HG02759 (cell line): ENCODE results near the gene ZFHX3.
A peak's percentile ranks its signal among the peaks of the same experiment; 100 is the strongest.

Source experiments
- ATAC-seq: cut with Tn5 transposase; IDR thresholded peaks from one replicate; pipeline ENCODE4 v1.9.1; 2021; ENCODE audit warnings: mild to moderate bottlenecking, moderate library complexity; ENCODE audit not compliant: unreplicated experiment

The ZFHX3 gene

DNA sequence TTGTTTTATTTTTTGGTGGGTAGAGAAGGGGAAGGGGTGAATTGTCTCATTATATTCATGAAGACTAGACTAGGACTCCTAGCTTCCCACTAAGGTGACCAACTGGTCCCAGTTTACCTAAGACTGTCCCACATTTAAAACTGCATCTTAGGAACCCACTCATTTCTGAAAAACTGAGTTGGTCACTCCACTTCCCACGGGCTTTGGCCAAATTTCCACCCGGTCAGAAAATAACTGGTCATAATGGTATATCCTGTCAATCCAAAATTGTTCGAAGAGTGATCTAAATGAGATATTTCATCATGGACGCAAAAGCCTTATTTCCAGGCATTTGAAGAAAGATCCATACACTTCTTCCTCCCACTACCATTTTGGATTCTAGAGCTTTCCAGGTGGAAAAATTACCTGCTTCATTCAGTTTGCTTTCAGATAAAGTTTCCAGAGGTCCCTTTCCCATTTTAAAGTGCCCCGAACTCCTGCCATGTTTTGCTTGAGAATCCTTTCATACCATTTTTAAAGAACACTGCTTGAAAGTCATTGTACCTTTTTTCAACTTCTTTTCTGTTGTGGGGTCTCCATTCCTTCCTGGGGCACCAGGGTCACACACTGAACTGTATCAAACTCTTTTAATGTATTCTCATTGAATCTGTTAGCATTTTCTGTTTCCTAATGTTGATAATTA, 21.8 kb upstream of the ZFHX3 start:
- no peak for ATAC-seq

DNA sequence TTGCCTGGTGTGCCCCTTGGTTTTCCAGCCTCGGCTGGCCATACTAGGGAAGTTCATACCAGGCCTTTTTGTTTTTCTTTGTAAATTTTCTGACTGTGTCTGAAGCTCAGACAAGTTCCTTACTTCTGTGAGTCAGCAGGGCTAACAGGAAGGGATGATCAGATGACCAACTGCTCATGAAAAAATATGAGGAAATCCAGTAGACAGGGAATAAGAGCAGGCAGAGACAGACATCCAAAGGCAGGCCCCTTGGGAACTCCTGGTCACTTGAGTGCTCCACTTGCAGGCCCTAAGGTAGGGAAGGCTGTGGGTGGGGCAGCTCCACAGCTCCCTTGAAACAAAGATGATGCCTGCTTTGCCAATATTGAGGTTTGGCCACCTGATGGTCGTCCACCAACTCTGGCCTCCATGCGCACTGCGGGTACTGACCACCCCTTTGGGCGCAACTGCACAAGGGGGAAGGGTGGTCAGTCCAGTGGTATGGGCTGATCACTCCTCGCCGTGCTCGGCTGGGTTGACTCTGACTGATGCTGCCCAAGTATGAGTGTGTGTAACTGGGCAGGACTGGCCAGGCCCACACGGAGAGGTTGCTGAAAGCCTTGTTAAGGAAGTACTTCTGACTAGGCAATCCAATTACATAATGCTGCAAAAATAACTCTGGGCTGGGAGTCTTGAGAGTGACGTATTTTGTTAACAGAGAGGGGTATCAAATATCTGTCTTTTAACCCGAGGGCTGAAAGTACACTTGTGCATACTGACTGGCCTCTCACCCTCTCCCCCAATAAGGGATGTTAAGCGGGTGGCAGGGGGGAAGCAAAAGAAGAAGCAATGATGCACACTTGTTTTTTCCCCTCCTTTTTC, 20.8 kb upstream of the ZFHX3 start:
- no peak for ATAC-seq

DNA sequence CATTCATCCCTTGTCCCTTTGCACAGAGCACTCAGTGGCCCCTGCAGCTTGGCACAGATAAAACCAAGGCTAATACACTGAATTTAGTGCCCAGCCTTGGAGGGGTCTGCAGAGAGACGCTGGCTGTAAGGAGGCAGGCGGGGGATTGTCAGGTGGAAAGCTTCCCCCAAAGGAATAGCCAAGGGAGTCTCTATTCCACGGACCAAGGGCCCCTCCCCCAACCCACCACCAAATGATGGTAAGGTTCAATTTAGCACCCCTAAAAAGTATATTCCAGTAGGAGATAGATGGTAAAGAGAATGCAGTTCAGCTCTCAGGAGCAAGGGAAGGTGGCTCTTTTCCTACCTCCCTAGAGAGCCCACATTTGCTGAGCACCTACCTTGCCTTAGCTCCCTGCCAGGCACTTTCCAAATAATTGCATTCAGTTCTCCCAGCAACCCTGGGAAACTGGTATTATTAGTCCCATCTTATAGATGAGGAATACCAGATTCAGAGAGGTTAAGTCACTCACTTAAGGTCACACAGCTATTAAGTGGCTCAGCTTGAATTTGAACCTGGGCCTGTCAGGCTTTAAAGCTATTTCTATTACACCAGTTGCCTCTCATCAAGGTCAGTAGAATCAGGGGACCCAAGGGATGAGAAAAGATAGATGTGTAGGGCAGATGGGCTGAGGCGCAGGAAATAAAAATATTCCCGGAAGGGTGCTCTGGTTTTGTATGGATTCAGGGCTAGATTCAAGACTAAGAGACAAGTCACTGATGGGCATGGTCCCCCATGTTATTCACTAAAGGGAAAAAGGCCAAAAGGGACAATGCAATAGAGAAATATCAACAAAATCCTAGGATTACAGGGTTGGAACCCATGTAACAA, 20.0 kb upstream of the ZFHX3 start:
- no peak for ATAC-seq

DNA sequence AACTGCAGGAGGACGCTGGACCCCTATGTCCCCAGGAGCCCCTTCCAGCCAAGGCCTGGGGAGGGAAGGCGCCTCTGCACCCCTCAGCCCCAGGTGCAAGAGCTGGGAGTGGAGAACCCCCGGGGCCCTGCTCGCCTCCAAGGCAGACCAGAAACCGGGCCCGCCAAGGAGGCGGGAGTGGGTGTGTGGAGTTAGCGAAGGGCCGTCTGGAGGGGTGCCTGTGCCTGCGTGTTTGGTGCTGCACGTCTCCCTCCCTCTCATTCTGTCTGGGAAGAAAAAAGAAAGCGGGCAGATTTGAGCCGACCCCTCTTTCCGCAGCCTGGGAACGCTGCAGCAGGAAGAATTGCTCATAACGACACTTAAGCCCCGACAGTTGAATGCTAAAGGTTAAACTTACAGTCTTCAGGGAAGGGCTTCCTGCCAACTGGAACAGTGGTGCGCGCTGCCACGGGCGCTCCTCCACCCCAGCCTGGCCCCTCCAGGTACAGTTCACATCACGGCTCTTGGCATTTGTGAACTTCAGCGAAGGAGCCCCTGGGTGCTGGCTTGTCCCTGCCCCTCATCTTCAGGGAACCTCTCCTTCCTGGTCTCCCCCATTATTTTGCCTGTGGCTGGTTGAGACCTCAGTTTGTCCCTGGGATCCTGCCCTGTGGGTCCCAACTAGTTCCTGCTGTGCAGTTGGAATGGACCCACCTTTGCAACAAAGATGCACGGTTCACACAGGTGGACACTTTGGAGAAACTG, 19.2 kb upstream of the ZFHX3 start:
- ATAC-seq, result no peak

DNA sequence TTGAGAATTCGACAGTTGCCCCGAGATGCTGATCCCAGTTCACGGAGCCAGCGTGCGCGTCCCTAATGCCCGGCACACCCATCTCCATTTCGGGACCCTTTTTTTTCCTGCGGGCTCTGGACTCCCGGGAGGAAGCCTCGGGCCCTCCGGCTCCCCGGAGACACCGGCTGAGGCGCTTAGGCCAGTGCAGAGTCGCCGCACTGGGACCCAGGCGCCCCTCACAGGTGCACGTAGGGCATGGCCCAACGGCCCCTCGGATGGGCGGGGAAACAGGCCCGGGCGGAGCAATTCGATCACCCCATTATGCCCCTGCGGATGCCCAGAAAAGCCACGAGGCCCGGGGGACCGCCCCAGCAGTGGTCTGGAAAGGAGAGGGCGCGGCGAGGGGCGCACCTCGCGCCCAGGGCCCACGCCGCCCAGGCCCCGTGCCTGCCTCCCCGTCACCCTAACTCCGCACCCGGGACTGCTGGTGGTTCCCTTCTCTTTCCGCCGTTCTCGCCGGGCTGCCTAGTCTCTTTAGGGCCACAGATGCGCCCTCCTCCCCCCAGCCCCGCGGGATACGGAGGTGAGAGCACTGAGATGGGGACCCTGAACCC, 18.5 kb upstream of the ZFHX3 start:
- ATAC-seq, result no peak

DNA sequence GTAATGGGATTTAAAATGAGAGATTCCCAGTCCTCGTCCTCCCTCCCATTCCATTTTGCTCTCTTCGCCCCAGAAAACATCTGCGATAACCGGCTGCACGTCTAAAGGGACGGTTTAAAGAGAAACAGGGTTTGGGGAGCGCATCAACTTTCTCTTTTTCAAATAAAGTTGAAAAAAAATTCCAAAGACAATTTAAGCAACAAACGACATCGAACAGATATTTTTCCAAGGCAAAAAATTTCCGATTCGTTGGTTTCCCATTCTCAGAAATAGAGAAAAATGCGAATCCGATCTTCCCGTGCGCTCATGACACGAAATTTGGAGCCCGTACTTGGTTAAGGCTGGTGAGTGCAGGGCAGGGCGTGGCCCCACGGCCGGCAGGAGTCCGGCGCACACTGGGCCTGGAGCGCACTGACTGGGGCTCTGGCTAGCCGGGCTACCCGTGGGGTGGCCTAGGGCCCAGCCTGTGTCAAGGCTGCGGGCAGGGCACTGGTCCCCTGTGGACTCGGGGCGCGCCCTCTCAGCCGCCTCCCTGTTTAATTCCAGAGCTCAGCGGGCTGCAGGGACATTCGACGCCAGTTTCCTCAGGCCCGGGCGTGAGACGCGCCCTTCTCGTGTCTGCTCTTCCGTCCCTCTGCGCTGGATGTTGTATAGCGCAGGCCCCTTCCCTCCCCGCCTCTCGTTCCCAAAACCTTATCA, 17.9 kb upstream of the ZFHX3 start:
- ATAC-seq, result no peak

DNA sequence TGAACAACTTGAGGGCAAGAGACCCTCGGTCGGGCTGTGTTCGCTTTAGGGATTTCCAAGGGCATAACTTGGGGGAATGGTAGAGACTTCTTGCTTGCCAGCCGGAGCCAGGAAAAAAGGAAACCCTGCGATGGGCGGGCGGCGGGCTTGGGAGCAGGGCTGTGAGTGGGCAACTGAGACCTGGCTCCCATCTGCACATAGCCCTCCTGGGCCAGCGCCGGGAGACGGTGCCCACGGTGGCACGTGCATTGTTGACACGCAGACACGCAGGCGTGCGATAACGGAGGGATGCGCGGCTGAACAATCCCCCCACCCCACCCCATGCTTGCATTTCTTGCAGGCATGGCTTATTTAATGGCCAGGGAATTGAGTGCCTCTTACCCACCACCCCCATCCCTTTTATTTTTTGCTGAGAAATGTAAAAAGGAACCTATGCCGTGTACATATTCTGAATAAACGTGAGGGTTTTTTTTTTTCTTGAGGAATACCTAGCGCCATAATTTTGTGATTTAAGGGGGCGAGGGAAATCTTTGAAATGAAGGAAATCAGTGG, 17.1 kb upstream of the ZFHX3 start:
- ATAC-seq, result no peak

DNA sequence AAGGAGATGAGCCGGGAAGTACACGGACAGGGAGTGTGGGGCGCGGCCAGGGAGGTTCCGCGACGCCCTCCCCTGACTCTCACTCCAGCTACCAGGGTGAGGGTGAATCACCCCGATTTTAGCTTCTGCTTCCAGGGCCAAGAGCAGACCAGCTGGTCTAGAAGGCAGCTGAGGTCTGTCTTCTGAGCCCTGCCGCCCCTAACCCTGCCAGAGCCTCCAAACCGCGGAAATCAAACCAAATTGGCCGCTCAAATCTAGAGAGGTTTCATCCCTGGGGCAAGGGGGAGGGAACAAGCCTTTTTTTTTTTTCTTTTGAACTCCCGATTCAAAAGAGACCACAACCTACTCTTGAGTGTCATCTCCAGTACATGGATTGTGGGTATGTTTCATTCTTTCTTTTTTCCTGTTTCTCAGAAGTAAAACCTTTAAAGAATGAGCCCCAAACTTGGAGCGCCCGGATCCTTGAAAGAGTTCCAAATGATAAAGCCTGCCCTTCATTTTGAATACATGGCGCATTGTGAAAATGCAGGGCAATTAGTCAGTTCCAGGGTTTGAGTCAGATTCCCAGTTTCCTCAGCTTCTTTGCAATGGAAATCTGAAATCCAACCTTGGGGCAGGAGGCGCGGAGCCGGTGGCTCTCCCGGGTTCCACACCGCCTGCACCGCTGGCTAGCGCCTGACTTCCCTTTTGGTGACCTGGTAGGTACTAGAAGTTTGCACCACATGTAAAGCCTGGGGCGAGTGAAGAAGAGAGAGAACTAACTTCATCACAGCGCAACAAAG, 16.5 kb upstream of the ZFHX3 start:
- no peak for ATAC-seq

DNA sequence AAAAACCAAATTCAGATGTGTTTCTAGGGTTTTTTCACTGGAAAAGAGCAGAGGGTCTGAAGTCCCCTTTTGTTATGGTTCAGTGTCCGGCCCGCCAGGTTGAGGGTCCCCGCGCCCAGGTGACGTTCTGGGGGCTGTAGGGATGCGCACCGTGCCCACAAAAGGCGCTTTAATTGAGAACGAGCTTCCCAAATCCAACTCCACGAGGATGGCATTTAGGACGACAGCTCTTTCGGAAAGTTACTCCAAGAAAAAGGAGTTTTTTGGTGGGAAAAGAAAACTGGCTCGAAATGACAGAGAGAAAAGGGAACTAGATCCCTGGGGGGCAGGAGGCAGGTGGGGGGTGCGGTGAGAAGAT, 15.9 kb upstream of the ZFHX3 start:
- ATAC-seq, result no peak

DNA sequence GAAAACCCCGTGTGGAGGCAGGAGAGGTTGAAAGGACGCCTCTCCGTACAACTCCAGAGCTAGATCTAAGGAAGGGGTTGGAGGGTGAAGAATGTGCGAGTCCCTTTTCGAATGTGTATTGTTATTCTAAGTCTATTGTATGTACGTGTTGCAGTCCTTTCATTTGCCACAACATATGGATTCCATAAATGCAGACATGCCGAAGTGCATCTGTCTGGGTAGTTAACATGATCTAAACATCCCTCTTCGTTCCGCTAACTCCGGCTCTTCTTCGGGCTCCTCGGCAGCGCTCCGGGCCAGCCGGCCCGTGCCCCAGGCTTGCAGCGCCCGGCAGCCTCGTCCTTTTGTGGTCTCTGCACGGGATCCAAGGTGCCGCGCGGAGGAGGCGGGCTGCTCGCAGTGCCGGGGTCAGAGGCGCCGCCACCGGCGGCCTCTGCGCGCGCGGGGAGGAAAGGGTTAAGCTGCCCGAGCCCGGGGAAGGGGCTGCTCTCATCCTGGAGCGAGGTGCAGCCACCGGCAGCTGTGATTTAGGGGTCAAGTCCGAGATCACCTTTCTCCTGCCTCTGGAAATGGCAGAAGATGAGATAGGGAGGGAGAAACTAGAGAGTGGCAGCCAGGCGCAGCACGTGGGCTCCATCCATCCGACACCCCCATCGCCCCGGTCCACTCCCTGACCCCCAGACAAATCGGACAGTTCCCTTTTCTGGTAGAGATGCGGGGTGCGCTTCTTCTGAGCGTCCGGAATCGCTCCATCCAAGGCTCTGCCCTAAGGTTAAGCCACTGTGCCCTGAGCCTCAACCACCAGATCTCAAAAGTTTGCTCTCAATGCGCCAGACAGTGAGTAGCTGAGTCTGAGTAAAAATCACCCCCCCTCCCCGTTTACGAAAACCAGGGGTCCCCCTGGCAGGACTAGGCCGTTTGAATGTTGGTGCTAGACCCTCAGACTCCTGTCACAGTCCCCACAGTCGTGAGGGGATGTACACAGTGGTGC, 15.1 kb upstream of the ZFHX3 start:
- ATAC-seq, result no peak

DNA sequence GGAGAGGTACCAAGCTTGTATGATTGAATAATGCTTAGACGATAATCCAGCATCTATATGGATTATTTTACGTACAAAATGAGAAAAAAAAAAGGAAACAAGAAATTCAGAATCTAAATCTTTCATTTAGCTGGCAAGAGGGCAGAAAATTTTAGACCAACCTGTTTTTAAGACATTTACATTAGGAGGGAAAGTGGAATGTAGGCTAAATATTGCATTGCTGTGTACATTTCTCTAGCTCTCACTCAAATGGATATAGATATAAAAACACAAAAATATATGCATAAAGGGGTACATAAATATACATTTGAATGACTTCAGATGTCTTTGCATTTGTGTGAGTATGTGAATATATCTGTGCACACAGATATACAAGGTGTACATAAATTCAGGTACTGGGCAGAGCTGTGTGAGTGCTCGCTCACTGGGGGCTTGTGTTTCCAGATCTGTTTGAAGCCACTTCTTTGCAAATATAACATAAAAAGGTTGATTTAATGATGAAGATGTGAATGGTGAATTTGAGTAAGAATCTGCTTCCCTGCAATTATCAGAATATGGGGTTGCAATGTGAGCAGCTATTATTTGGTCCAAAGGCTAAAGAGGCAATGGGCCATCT, 14.2 kb upstream of the ZFHX3 start:
- no peak for ATAC-seq

DNA sequence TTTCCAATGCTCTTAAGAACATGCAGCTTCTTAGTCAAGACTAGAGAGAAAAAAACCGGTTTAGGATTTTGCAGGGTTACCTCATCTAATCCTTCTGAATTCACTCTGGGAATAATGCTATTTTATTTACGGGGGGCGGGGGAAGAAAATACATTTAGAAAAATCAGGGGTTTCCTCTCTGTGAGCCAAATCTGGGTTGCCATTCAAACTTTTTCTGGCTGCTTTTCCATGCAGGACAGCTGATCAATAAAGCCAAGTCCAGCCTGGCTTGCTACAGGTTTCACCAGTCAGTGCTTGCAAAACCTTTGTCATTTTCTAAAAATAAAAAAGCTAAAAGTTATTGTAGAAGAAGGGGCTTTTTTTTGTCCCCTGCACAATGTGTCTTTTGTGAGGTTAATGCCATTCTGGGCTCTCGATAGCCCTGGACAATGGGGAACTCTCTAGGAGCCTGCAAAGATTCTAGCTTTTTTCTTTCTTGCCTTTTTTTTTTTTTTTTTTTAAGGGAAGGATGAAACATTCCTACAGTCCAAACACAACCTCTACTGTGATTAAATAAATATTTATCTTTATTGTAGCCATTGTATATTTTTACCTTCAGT, 13.1 kb upstream of the ZFHX3 start:
- ATAC-seq, result no peak

DNA sequence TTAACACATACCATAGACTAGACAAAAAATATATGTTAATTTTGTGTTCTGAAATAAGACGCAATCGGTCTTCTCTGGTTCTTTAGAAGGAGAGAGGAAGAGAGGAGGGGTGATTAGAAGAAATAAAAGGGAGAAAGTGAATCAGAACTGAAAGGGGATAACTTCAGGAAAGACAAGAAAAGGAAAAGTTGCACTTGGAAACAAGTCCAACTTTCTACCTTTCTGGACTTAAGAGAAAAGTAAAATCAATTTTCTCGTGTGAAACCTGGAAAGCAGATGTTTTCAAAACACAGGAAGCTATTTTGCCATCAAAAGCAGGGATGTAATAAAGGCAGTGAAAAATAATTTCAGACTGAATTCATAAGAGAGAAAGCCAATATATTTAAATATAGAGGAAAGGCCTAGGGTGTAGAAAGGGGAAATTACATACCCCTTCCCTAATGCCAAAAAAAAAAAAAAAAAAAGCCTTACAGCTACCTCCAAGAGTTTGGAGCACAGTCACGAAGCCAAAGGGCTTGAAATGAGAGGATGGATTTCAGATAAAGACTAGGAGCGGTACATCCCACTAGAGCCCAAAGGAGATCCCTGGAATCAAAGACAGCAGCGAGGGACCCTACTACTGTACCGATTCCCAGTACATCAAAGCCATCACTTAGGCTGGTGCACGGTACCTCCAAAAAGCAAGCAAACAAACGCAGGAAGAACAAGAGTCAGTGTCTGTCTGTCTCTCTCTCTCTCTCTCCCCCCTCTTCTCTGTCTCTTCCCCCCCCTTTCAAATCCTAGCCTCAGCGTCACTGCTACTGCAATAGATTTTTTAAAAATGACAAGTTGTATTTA, 12.1 kb upstream of the ZFHX3 start:
- ATAC-seq, result no peak

DNA sequence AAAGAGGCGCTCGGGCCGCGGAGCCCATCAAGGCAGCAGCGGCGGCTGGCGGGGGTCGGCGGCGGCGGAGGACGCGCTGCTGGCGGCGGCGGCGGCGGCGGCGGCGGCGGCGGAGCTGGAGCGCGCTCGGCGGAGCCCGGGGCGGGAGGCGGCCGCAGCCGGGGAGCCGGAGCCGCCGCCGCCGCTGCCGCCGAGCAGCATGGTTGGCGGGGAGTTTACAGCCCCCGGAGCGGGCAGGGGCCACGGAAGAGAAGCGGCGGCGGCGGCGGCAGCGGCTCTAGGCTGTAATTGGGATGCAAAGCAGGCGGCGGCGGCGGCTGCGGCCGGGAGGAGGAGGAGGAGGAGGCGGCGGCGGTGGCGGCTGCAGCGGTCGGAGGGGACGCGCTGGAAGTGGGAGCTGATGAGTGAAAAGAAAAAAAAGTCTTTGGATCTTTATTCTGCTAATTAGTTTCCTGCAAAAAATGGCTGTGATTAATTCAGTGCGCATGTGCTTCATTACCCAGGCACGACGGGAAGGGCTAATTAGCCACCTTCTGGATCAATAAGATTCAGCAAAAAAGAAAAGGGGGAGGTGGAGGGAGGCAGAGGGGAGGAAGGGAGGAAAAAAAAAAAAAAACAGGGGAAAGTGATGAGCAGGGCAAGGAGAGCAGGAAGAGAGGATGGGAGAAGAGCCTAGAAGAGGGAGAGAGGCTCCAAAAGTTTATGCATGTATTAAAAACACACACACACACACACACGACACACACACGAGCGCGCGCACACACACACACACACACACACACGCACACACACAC, 10.9 kb upstream of the ZFHX3 start:
- ATAC-seq, result peak; percentile 37

DNA sequence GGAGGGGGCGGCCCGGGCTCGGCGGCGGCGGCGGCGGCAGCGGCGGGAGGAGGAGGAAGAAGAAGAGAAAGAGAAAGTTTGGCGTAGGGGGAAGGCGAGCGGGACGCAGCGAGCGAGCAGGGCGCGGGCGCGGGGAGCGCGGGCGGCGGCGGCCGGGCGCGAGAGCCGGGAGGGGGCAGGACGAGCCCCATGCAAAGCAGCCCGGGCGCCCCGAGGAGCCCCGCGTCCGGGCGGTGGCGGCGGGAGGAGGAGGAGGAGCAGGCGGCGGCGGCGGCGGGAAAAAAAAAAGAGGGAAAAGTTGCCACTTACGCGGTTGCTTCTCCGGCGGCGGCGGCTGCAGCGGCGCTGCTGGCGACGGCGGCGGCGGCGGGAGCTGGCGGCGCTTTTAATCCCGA, 10.3 kb upstream of the ZFHX3 start:
- ATAC-seq, result peak; percentile 79
